Forelimb muscle (tissue), 1 donor: ENCODE results near the gene ATP6V0E2. TPM values are rescaled to one million over a fixed set of nuclear protein-coding genes. Genes with fewer than 3 reads are reported as not detected.

Experiments used
- polyA plus RNA-seq: library from polyadenylated mRNA; unstranded; fragments of 120-200 nt; gene quantifications from one replicate; pipeline ENCODE4 v1.2.1, GENCODE V29; 2013; ENCODE audit not compliant: insufficient read length

ATP6V0E2 gene
- polyA plus RNA-seq, 1 donor: 8.0 TPM

Other genes with a start within 250 kb of the ATP6V0E2 start
- gene ZNF467, start 100.4 kb upstream of the ATP6V0E2 start, polyA plus RNA-seq: 7.4 TPM
- gene ZNF862, start 35.6 kb upstream of the ATP6V0E2 start, polyA plus RNA-seq: 11.4 TPM